Measurements from ENCODE around the gene DCTN1.

DNA sequence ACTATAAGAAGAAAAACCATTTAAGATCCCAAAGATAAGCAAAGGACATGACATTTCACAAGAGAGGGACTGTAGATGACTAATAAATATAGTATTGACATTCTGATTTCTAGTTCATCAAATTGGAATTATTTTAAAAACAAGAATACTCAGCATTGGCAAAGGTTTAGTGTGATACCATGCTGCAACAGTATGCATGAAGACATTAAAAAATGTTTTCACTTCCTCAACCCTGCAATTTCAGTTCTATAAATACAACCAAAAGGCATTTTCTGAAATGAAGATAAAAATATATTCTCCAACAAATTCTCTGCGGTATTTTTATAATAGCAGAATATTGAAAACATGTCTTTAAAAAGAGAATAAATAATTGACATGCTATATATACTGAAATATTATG, 39.2 kb upstream of the DCTN1 start:
- TF ChIP-seq POLR2A (IDR thresholded peaks at IDR 0.05; ENCODE audit: low read length): no peak
- no peak for TF ChIP-seq GATA1 (IDR thresholded peaks at IDR 0.05; ENCODE audit: low read depth, low read length)

Measured in erythroblast (primary cell).